Measurements from ENCODE around the gene MSI1.
"Not testable (repeated sequence)": the region's sequence is repeated elsewhere in the genome, so short reads cannot be mapped to it uniquely, and the experiment has no call there.

The MSI1 gene

DNA sequence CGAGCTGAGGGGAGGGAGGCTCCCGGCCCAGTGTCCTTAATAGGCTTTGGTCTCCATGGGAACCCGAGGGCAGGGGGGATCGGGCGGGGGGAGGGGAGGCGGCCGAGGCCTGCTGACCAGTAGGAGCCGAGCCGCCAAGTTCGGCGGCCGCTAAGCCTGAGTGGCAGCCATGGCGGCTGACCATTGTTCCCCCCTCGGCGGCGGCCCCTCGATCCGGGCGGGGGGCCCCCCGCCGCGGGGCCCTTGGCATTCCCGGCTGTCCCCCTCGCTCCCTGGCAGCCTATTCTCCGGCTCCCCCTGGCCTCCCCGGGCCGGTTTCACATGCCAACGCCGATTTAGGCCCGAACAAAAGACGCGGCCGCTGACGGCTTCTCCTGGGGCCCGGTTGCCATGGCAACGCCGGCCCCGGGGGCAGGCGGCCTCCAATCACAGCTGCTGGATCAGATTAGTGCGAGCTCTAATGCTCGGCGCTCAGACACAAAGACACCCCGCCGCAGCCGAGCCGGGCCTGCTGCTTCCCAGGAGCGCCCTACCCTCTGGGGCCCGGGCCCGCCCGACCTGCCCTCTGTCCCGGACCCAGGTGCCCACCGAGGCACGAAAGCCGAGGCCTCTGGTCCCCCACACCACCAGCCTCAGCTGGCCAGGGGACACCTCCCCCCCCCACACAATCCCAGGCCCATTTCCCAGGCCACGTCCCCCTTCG lies 7.3 kb downstream of the MSI1 start:
- DNase-seq = peak; percentile 28
- in situ Hi-C loops (cut with MboI; ENCODE audit: low pct_unique_long_range_greater_than_20kb, low sequenced_read_pairs) = no loop called here

DNA sequence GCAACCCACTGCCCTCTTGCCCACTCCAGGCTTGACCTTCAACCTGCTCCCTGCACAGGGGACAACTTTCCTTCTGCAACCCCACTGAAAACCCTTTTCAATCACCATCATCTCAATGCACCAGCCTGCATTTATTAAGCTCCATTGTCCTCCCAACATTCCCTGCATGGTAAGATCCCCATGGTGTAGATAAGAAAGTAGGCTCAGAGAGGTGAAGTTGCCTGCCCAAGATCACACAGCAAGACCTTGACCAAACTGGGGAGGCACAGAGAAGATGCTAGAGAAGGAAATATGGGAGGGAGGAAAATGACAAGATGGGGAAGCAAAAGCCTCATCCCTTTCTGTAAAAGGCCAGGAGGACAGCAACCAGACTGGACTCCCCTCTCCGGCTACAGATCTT lies 9.8 kb downstream of the MSI1 start:
- DNase-seq = no peak
- in situ Hi-C loops (cut with MboI; ENCODE audit: low pct_unique_long_range_greater_than_20kb, low sequenced_read_pairs) = loop anchor here (10.0 kb wide), 1 partner anchor 66 kb away; no protein-coding TSS in a partner anchor

DNA sequence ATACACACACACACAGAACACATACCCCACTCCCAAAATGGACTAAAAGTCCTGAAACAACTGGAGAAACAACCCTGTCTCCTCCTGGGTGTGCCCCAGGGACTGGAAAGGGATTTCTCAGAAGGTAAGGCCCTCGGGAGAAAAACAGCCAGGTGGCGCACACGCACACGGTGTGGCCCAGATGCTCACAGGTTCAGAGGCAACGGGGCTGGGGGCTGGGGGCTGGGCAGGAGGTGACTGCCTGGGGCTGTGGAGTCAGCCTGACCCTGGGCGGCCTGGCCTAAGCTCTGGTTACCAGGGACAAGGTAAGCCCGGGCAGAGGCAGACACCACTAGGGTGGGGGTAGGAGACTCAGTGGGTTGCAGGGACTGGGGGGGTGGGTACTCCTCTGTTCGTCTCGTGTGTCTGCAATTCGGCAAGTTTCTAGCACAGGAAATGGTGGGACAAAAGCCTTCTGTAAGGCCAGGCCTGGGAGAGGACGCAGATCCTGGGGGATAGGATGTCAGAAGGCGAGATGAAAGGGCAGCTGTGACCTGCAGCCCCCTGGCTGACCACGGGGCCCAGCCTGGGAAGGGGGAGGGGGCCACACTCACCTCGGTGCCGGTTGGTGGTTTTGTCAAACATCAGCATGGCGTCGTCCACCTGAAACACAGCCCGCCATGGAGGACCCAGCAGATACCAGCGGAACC lies 10.4 kb downstream of the MSI1 start:
- in situ Hi-C loops (cut with MboI; ENCODE audit: low pct_unique_long_range_greater_than_20kb, low sequenced_read_pairs) = loop anchor here (10.0 kb wide), 1 partner anchor 66 kb away; no protein-coding TSS in a partner anchor
- DNase-seq = no peak

DNA sequence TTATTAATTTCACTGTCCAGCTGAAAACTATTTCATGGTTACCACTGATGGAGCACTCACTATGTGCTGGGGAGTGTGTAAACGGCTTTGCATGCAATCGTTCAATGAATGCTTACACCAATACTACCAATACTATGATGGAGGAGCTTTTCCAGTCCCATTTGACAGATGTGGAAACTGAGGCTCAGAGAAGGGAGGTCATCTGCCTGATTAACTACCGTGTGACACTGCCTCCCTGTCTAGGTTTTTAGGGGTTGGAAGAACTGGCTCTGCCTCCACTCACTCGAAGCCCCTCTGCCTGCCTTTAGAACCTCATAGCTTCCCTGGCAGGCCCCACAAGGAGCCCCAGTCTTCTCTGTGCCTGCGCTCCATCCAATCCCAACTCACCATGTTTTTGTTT lies 11.9 kb downstream of the MSI1 start:
- in situ Hi-C loops (cut with MboI; ENCODE audit: low pct_unique_long_range_greater_than_20kb, low sequenced_read_pairs) = loop anchor here (10.0 kb wide), 1 partner anchor 68 kb away; no protein-coding TSS in a partner anchor
- no peak for DNase-seq

DNA sequence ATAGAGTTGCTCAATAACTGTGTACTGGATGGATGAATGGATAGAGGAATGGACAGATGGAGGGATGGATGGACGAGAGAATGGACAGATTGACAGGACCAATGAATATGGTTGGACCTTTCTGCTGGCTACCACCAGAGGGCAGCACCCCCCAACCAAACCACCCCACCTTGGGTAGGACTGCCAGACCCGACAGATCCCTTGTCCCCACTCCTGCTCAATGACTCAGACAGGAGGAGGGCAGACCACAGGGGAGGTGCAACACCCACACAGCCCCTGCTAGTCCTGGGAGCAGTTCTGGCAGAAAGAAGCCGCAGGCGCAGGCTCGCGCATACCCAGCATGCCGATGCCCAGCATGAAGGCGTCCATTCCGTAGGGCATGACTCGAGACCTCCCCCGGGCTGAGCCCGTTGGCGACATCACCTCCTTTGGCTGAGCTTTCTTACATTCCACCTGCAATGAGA lies 12.4 kb downstream of the MSI1 start:
- in situ Hi-C loops (cut with MboI; ENCODE audit: low pct_unique_long_range_greater_than_20kb, low sequenced_read_pairs) = loop anchor here (10.0 kb wide), 1 partner anchor 68 kb away; no protein-coding TSS in a partner anchor
- DNase-seq = peak; percentile 86

DNA sequence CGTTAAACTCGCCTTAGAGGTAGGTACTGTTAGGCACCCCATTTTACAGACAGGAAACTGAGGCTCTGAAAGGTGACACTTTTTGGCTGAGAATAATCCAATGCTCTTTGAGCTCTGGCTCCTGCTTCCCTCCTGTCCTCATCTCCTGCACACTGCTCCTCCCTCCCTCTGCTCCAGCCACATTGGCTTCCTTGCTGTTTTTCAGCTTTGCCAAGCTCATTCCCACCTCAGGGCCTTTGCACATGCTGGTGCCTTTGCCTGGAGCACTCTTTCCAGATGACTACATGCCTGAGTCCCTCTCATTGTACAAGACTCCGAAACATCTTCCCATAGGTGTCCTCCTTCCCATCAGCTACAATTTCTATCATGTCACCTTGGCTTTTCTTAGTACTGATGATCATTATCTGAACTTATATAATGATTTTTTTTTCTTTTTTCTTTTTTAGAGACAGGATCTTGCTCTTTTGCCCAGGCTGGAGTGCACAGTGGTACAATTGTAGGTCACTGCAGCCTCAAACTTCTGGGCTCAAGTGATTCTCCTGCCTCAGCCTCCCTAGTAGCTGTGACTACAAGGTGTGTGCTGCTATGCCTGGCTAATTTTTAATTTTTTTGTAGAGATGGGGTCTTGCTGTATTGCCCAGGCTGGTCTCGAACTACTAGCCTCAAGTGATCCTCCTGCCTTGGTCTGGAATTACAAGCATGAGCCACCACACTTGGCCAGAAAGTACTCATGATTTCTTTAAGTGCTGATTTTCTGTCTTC lies 15.2 kb downstream of the MSI1 start:
- in situ Hi-C loops (cut with MboI; ENCODE audit: low pct_unique_long_range_greater_than_20kb, low sequenced_read_pairs) = loop anchor here (10.0 kb wide), 1 partner anchor 71 kb away; no protein-coding TSS in a partner anchor
- no peak for DNase-seq

DNA sequence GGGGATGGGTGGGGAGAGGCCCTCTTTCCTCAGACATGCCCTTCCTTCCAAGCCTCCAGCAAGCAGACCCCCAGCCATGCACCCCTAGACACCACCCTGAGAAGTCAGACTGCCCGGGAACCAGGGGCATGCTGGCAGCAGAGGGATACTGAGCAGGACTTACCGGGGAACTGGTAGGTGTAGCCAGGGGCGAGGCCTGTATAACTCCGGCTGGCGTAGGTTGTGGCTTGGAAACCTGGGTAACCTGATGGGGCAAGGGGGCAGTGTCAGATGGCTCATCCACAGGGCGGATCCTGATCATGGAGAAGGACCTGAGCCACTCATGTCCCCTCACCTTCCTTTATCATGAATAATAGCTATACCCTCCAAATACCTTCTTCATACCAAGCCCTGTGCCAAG lies 15.8 kb downstream of the MSI1 start:
- DNase-seq = no peak
- in situ Hi-C loops (cut with MboI; ENCODE audit: low pct_unique_long_range_greater_than_20kb, low sequenced_read_pairs) = loop anchor here (10.0 kb wide), 1 partner anchor 72 kb away; no protein-coding TSS in a partner anchor

DNA sequence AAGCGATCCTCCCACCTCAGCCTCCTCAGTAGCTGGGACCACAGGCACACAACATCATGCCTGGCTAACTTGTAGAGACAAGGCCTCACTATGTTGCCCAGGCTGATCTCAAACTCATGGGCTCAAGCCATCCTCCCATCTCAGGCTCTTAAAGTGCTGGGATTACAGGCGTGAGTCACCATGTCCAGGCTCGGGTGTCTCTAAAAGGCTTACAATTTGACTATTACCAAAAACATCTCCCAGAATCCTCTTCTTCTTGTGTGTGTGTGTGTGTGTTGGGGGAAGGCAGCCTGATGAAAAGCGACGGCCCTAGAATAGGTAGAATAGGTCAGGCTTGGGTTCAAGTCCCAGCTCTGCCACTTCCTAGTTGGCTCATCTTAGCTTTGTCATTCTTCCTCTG lies 16.8 kb downstream of the MSI1 start:
- in situ Hi-C loops (cut with MboI; ENCODE audit: low pct_unique_long_range_greater_than_20kb, low sequenced_read_pairs) = loop anchor here (10.0 kb wide), 1 partner anchor 73 kb away; no protein-coding TSS in a partner anchor
- no peak for DNase-seq

DNA sequence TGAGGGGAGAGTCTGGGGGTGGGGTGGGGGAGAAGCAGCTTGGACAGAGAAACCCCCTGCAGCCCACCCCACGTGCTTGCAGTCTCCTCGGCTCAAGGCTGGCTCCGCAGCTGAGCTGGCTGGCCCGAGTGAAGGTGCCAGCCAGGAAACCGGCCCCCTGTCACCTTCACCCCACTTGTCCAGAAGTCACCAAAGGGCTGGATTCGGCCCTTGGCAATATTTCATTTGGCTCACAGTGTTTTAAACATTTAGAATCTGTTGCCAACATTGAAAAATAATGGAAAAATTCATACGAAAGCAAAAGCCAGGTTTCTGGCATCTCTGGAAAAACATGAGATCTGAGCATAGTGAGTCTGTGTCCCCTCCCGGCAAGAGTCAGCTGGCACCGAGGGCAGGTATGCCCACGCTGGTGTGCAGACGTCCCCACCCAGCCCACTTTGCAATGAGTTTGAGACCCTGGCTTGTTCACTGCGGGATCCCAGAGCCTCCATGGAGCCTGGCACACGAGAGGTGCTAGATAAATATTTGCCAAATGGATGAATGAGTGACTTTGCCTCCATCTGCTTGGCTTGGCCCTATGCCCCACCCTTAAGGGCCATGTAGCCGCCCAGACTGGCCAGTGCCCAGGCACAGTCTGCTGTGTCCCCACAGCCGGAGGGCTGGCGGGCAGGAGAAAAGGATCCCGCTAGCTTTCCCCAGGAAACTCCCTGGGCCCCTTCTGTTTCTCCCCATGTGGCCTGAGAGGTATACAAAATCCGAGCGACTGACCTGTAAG lies 18.2 kb downstream of the MSI1 start:
- in situ Hi-C loops (cut with MboI; ENCODE audit: low pct_unique_long_range_greater_than_20kb, low sequenced_read_pairs) = loop anchor here (10.0 kb wide), 1 partner anchor 74 kb away; no protein-coding TSS in a partner anchor

DNA sequence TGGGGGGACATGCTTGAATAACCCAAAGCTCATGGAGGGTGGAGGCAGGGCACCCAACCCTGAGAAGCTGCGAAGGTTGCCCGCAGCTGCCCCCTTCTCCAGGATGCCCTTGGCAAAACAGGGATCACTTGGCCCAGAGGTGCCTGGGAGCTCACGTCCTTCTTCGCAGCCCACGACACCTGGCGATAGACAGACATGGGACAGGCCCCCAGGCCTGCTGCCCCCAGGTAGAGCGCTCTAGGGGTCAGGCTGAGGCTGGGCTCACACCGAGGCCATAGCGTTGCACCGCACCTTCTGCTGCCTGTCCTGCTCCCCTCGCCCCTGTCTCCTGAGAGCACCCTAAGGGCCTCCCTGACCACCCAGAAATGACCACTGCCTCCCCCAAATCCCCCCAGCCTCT lies 21.2 kb downstream of the MSI1 start:
- DNase-seq = no peak

More for the DNA sequence above, 18.2 kb downstream of the MSI1 start:
- DNase-seq = no peak

DNA sequence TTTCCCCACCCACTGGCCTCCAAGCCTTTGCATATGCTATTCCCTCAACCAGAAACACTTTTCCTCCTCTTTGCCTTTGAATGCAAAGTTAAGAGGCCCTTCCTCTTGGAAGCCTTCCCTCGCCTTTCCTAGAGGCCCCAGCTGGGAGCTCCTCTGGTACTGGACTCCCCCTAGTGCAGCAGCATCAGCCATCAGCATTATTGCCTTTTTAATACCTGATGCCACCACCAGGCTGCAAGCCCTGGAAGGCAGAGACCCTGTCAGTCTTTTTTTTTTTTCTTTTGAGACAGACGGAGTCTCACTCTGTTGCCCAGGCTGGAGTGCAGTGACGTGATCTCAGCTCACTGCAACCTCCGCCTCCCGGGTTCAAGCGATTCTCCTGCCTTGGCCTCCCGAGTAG lies 22.3 kb downstream of the MSI1 start:
- no peak for DNase-seq
- in situ Hi-C loops (cut with MboI; ENCODE audit: low pct_unique_long_range_greater_than_20kb, low sequenced_read_pairs) = no loop called here

More for the DNA sequence above, 21.2 kb downstream of the MSI1 start:
- in situ Hi-C loops (cut with MboI; ENCODE audit: low pct_unique_long_range_greater_than_20kb, low sequenced_read_pairs) = no loop called here

DNA sequence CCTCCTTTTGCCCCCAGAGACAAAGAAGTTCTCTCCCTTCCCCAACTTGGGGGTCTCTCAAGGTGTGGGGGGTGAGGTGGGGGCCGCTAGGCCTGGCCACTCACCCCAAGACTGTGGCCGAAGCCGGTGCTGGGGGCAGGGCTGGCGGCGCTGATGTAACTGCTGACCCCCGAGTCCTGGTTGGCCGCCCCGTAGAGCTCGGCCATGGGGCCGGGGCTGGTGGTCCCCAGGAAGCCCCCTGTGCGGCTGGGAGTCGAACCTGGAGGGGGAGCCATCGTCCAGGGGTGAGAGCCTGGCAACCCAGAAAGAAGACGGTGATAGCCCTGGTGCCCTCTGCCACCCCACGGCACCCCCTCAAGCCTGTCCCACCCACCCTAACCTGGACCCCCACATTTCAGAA lies 22.9 kb downstream of the MSI1 start:
- in situ Hi-C loops (cut with MboI; ENCODE audit: low pct_unique_long_range_greater_than_20kb, low sequenced_read_pairs) = no loop called here

DNA sequence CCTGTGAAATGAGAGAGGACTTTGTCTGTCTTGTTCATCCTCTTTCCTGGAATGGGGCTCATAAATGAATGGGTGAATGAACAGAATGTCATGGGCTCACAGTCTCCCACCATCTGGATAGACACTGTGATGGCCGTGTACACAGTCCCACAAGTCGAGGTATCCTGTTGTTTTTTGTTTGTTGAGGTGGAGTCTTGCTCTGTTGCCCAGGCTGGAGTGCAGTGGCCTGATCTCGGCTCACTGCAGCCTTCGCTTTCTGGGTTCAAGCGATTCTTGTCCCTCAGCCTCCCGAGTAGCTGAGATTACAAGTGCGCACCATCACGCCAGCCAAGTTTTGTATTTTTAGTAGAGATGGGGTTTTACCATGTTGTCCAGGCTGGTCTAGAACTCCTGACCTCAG lies 25.3 kb downstream of the MSI1 start:
- in situ Hi-C loops (cut with MboI; ENCODE audit: low pct_unique_long_range_greater_than_20kb, low sequenced_read_pairs) = no loop called here
- no peak for DNase-seq

More for the DNA sequence above, 22.9 kb downstream of the MSI1 start:
- no peak for DNase-seq

DNA sequence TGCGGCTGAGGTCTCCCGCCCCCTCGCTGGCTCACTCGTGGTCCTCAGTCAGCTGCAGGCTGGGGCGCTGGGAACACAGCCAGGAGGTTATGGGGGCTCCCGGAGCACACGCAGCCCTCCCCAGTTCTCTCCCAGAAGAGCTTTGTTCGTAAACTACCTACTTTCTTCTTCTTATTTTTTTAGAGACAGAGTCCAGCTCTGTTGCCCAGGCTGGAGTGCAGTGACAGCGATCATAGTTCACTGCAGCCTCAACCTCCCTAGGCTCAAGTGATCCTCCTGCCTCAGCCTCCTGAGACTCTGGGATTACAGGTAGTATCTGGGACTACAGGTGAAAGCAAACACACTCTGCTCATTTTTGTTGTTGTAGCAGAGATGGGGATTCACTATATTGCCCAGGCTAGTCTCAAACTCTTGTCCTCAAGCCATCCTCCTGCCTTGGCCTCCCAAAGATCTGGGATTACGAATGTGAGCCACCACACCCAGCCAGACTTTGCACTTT lies 25.9 kb downstream of the MSI1 start:
- DNase-seq = no peak
- in situ Hi-C loops (cut with MboI; ENCODE audit: low pct_unique_long_range_greater_than_20kb, low sequenced_read_pairs) = no loop called here

DNA sequence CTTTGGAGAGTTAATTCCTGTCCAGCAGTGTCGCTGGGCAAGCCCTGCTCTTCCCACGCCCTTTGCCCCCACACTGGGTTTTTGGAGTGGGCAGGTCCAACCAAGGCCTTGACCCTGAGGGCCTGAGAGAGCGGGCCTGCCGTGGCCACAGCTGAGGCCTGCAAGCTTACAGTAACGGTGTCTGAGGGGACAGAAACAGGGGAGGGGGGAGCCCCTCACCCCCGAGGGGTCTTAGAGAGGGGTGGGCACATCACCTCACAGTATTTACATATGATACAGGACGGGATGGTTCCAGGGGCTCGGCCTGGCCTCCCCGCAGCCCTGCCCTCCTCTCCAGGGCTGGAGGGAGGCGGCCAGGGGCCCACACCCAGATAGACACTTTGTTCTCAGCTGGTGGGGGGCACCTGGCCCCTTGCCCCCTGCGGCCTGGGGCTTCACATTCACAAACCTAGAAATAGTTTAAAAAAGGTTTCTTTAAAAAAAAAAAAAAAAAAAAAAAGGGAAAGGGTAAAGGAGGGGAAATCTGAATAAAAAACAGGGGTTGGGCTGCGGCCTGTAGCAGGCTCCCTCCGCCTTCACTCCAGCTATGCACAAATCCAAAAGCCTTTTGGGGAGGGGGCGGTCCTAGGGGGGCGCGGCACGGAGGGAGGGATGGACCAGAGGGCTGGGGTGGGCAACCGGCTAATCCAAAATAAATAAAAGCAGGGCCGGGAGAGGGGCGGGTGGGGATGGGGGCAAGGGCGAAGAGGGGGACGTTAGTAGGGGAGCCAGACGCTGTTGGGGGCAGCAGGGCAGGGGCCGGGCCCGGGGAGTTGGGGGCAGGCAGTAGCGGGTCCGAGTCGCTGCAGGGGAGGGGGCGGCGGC lies 26.6 kb downstream of the MSI1 start:
- in situ Hi-C loops (cut with MboI; ENCODE audit: low pct_unique_long_range_greater_than_20kb, low sequenced_read_pairs) = no loop called here

DNA sequence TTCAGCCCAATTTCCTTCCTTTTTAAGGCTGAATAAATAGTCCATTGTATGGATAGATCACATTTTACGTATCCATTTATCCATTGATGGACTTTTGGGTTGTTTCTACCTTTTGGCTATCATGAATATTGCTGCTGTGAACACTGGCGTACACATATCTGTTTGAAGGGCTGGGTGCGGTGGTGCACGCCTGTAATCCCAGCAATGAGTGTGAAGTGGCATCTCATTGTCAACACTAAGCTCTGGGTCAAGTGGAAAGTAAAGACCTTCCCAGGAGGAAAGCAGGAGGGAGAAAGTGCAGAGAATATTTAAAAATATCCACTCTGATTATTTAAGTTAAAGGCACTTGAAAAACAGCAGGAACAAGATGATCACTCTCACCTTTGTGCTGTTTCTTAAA lies 29.7 kb downstream of the MSI1 start:
- in situ Hi-C loops (cut with MboI; ENCODE audit: low pct_unique_long_range_greater_than_20kb, low sequenced_read_pairs) = no loop called here
- DNase-seq = no peak

More for the DNA sequence above, 26.6 kb downstream of the MSI1 start:
- no peak for DNase-seq

DNA sequence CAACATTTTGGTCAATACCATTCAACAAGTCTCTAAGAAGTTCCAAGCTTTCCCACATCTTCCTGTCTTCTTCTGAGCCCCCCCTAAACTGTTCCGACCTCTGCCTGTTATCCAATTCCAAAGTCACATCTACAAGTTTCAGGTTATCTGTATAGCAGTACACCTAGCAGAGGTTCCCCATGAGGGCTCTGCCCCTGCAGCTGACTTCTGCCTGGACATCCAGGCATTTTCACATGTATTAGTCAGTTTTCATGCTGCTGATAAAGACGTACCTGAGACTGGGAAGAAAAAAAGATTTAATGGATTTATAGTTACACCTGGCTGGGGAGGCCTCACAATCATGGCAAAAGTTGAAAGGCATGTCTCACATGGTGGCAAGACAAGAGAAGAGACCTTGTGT lies 31.2 kb downstream of the MSI1 start:
- no peak for DNase-seq
- in situ Hi-C loops (cut with MboI; ENCODE audit: low pct_unique_long_range_greater_than_20kb, low sequenced_read_pairs) = no loop called here

DNA sequence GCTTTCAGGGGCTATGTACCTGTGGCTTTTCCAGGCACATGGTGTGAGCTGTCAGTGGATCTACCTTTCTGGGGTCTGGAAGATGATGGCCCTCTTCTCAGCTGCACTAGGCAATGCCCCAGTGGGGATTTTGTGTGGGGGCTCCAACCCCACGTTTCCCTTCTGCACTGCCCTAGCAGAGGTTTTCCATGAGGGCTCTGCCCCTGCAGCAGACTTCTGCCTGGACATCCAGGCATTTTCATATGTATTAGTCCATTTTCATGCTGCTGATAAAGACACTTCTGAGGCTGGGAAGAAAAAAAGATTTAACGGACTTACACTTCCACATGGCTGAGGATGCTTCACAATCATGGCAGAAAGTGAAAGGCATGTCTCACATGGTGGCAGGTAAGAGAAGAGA lies 32.6 kb downstream of the MSI1 start:
- in situ Hi-C loops (cut with MboI; ENCODE audit: low pct_unique_long_range_greater_than_20kb, low sequenced_read_pairs); DNase-seq: not testable (repeated sequence)

Measured in KBM-7 (cell line).